Erythroblast (primary cell): ENCODE data around the gene GLIS1.

Experiments
- GATA1 ChIP-seq: IDR thresholded peaks from 2 replicates; pipeline ENCODE4 v1.6.1; 2011; ENCODE audit warnings: low read depth, mild to moderate bottlenecking, control low read depth, low read length, moderate library complexity
- POLR2A ChIP-seq: IDR thresholded peaks from 2 replicates; pipeline ENCODE4 v1.6.1; 2011; ENCODE audit warnings: mild to moderate bottlenecking, low read length

DNA sequence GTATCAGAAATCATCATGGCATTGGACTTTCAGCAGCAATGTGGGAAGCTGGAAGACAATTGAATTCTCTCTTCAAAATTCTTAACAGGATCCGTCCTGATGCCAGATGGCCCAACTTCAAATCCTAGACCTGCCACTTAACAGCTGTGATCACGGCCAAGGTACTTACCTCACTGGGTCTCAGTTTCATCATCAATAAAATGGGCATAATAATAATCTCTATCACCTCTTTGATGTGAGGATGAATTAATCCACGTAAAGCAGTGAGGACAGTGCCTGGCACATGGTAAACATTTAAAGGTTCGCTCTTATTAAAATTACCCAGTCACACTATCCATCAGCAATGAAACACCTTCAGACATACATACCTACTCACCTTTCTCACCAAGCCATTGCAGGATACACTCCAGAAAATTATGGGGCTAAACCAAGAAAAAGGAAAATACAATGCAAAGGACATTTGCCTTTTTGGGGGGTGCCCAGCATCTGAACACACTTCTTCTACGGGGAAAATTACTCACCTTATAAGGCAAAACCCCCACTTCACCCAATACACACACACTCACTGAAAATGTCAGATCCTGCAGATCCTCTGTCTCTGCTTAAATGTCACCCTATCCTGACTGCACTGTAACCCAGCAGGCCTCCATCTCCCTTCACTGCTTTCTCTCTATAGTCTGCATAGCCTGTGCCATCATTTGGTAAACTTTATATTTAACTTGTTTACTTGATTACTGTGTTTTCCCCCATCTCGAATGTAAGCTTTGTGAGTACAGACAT is 21.7 kb downstream of the GLIS1 start:
- no peak for TF ChIP-seq POLR2A
- TF ChIP-seq GATA1 = no peak
